ENCODE measurements around the gene TOPBP1.

Gene TOPBP1

DNA sequence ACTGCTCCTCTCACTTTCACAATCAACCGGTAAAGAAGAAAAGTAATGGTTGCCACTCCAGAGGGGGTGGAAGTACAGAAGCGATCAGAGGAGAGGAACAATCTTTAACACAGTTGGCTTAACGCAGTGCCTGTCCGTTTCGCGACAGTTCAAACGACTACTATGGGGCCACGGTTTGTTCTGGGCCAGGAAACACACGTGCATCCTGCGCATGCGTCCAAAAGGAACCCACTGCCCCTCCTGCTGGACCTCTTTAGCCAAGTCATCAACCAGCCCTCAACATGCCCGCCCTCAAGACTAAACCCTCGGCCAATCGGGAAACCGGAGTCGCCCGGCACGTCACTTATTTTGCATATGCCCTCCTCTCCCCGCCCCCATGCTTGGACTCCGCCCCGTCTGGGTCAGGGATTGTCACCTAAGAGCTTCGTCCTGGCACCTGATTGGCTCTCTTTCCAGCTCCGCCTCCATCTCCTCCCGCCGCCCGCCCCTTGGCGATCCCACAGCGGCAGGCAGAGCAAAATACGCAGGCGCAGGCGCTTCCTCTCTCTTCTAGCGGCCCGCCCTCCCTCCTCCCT, 88.6 kb downstream of the TOPBP1 start:
- WGBS (ENCODE audit: extremely low coverage, insufficient coverage, low lambda C conversion rate) = no CpG with 5 or more reads among the region's 33 CpGs
- H3K27me3 ChIP-seq (ENCODE audit: insufficient read depth, low read length, poor library complexity) = no peaks in the 10 kb centered on the region
- no peak overlapping the region for H3K4me2 ChIP-seq (ENCODE audit: low read length)
- H3K36me3 ChIP-seq (ENCODE audit: control insufficient read depth, insufficient read depth, low read length) = no peaks in the 10 kb centered on the region
- H3K23ac ChIP-seq (ENCODE audit: low read length) = no peak overlapping the region
- peak overlapping the region; percentile 77 for H3K18ac ChIP-seq (ENCODE audit: low read length)
- H3K79me1 ChIP-seq (ENCODE audit: low read length) = no peaks in the 10 kb centered on the region
- H3K4me1 ChIP-seq (ENCODE audit: control insufficient read depth, low read depth, low read length) = no peaks in the 10 kb centered on the region
- peak overlapping the region; percentile 51 for H3K56ac ChIP-seq (ENCODE audit: low read length)
- DNase-seq = peak; percentile 100
- H3K9ac ChIP-seq (ENCODE audit: low read length) = peak overlapping the region; percentile 18
- H2AK5ac ChIP-seq (ENCODE audit: low read length) = no peak overlapping the region
- peaks cover 32% of the 10 kb centered on the region for H3K79me2 ChIP-seq (ENCODE audit: control insufficient read depth, insufficient read depth, low read length)
- peak overlapping the region; percentile 99 for H3K27ac ChIP-seq (ENCODE audit: low read depth, low read length)
- H2BK15ac ChIP-seq (replicated peaks; ENCODE audit: low read depth) = no peak overlapping the region
- no peak overlapping the region for H2BK120ac ChIP-seq (ENCODE audit: low read depth, low read length)
- H4K8ac ChIP-seq (ENCODE audit: low read depth, low read length) = no peak overlapping the region
- H3K4me3 ChIP-seq (ENCODE audit: low read length) = no peak overlapping the region
- no peak overlapping the region for H3K4ac ChIP-seq (ENCODE audit: low read depth, low read length)
- no peak overlapping the region for H4K5ac ChIP-seq (ENCODE audit: low read length)
- H2BK5ac ChIP-seq (ENCODE audit: low read length) = no peak overlapping the region

DNA sequence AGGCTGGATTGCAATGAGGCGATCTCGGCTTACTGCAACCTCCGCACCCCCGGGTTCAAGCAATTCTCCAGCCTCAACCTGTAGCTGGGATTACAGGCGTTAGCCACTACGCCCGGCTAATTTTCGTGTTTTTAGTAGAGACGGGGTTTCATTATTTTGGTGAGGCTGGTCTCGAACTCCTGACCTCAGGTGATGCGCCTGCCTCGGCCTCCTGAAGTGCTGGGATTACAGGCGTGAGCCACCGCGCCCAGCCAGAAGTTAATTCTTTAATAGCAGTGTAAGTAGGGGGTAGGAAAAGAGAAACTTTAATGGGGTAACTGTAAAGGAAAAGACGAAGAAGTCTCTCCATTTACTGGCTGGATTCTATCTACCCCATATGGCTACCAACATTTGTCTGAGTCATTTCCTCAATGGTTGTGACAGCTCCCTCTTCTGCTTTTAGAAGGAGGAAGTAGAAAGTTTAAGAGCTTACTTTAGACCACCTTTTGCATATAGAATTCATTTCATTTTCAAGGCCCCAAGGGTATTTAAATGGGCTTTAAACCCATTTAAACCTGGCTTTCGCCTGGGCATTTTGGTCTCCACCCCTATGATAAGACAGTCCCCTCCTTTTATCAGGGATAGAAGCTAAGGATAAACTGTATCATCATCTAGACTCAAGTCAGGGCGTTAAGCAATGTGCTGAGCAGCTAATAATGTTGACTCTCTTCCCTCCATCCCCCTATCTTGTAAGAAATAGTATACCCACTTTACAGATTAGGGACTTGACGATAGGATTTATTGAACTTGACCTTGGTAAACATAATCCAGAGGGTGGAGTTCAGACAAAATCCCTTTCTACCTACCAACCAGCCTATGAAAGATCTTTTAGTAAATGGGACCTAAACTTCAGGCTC, 89.3 kb downstream of the TOPBP1 start:
- Histone ChIP-seq H3K36me3 (ENCODE audit: control insufficient read depth, insufficient read depth, low read length) (no peaks in the 10 kb centered on the region), H3K27ac (ENCODE audit: low read depth, low read length) (peak overlapping the region; percentile 4), H2AK5ac (ENCODE audit: low read length) (no peak overlapping the region), H3K23ac (ENCODE audit: low read length) (no peak overlapping the region), H4K8ac (ENCODE audit: low read depth, low read length) (no peak overlapping the region), H3K4me3 (ENCODE audit: low read length) (no peak overlapping the region), H3K56ac (ENCODE audit: low read length) (peak overlapping the region; percentile 51), H3K4me1 (ENCODE audit: control insufficient read depth, low read depth, low read length) (no peaks in the 10 kb centered on the region), H3K9ac (ENCODE audit: low read length) (peak overlapping the region; percentile 18), H3K79me2 (ENCODE audit: control insufficient read depth, insufficient read depth, low read length) (peaks cover 25% of the 10 kb centered on the region), H2BK120ac (ENCODE audit: low read depth, low read length) (no peak overlapping the region), H3K4me2 (ENCODE audit: low read length) (no peak overlapping the region), H4K5ac (ENCODE audit: low read length) (no peak overlapping the region), H2BK15ac (replicated peaks; ENCODE audit: low read depth) (no peak overlapping the region), H2BK5ac (ENCODE audit: low read length) (no peak overlapping the region), H3K18ac (ENCODE audit: low read length) (peak overlapping the region; percentile 77), H3K79me1 (ENCODE audit: low read length) (no peaks in the 10 kb centered on the region), H3K4ac (ENCODE audit: low read depth, low read length) (no peak overlapping the region), H3K27me3 (ENCODE audit: insufficient read depth, low read length, poor library complexity) (no peaks in the 10 kb centered on the region)
- peak; percentile 47 for DNase-seq
- WGBS (ENCODE audit: extremely low coverage, insufficient coverage, low lambda C conversion rate) = no CpG with 5 or more reads among the region's 19 CpGs

GRCh38 chr3:133570937-133571320, 90.8 kb downstream of the TOPBP1 start:
- Histone ChIP-seq H4K5ac (ENCODE audit: low read length) (no peak overlapping the region), H3K4me2 (ENCODE audit: low read length) (no peak overlapping the region), H3K27ac (ENCODE audit: low read depth, low read length) (no peak overlapping the region), H3K4ac (ENCODE audit: low read depth, low read length) (no peak overlapping the region), H2AK5ac (ENCODE audit: low read length) (no peak overlapping the region), H3K79me2 (ENCODE audit: control insufficient read depth, insufficient read depth, low read length) (peaks cover 17% of the 10 kb centered on the region), H3K36me3 (ENCODE audit: control insufficient read depth, insufficient read depth, low read length) (no peaks in the 10 kb centered on the region), H3K4me1 (ENCODE audit: control insufficient read depth, low read depth, low read length) (no peaks in the 10 kb centered on the region), H3K18ac (ENCODE audit: low read length) (no peak overlapping the region), H2BK5ac (ENCODE audit: low read length) (no peak overlapping the region), H2BK15ac (replicated peaks; ENCODE audit: low read depth) (no peak overlapping the region), H3K23ac (ENCODE audit: low read length) (no peak overlapping the region), H2BK120ac (ENCODE audit: low read depth, low read length) (no peak overlapping the region), H3K56ac (ENCODE audit: low read length) (no peak overlapping the region), H4K8ac (ENCODE audit: low read depth, low read length) (no peak overlapping the region), H3K4me3 (ENCODE audit: low read length) (no peak overlapping the region), H3K9ac (ENCODE audit: low read length) (no peak overlapping the region), H3K79me1 (ENCODE audit: low read length) (no peaks in the 10 kb centered on the region), H3K27me3 (ENCODE audit: insufficient read depth, low read length, poor library complexity) (no peaks in the 10 kb centered on the region)
- DNase-seq = no peak
- WGBS (ENCODE audit: extremely low coverage, insufficient coverage, low lambda C conversion rate) = no CpG with 5 or more reads among the region's 2 CpGs

DNA sequence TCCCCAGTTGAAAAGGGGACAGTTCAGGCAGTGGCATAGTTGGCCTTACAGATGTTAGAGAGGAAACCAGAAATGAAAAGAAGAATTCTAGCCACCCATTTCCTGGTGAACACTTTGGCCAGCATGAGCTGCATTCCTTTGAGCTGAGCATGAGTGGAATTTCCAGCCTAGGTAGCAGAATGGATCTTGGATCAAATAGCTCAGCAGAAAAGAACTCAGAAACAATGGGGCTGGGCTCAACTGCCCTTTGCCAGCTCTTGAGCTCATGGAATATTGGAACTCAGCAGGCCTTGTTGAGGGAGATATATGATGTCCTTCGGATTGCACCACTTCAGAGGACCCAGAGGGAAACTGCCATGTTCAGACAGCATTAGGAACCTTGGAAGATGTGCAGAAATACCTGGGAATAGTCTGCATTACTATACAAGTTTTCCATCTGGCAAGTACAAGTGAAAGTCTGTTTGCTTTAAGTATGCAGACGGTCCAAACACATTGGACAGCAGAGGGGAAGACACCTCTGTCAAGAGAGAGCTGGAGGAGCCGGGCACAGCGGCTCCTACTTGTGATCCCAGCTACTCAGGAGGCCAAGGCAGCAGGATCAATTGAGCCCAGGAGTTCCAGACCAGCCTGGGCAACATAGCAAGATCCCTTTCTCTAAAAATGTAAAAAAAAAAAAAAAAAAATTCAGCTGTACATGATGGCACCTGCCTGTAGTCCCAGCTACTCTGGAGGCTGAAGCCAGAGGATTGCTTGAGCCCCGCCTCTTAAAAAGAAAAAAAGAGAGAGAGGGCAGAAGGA, 91.4 kb downstream of the TOPBP1 start:
- no peak overlapping the region for H3K4me2 ChIP-seq (ENCODE audit: low read length)
- H3K23ac ChIP-seq (ENCODE audit: low read length) = no peak overlapping the region
- H3K18ac ChIP-seq (ENCODE audit: low read length) = no peak overlapping the region
- H4K8ac ChIP-seq (ENCODE audit: low read depth, low read length) = no peak overlapping the region
- no peak overlapping the region for H2BK5ac ChIP-seq (ENCODE audit: low read length)
- whole genome bisulfite sequencing (ENCODE audit: extremely low coverage, insufficient coverage, low lambda C conversion rate) = no CpG with 5 or more reads among the region's 5 CpGs
- peak; percentile 86 for DNase-seq
- H2BK120ac ChIP-seq (ENCODE audit: low read depth, low read length) = no peak overlapping the region
- no peak overlapping the region for H3K4me3 ChIP-seq (ENCODE audit: low read length)
- H3K56ac ChIP-seq (ENCODE audit: low read length) = no peak overlapping the region
- no peak overlapping the region for H2AK5ac ChIP-seq (ENCODE audit: low read length)
- no peaks in the 10 kb centered on the region for H3K79me1 ChIP-seq (ENCODE audit: low read length)
- H3K4ac ChIP-seq (ENCODE audit: low read depth, low read length) = no peak overlapping the region
- peaks cover 13% of the 10 kb centered on the region for H3K79me2 ChIP-seq (ENCODE audit: control insufficient read depth, insufficient read depth, low read length)
- no peak overlapping the region for H4K5ac ChIP-seq (ENCODE audit: low read length)
- H3K4me1 ChIP-seq (ENCODE audit: control insufficient read depth, low read depth, low read length) = no peaks in the 10 kb centered on the region
- no peak overlapping the region for H3K27ac ChIP-seq (ENCODE audit: low read depth, low read length)
- H3K27me3 ChIP-seq (ENCODE audit: insufficient read depth, low read length, poor library complexity) = no peaks in the 10 kb centered on the region
- H3K9ac ChIP-seq (ENCODE audit: low read length) = no peak overlapping the region
- no peak overlapping the region for H2BK15ac ChIP-seq (replicated peaks; ENCODE audit: low read depth)
- no peaks in the 10 kb centered on the region for H3K36me3 ChIP-seq (ENCODE audit: control insufficient read depth, insufficient read depth, low read length)

GRCh38 chr3:133568294-133569014, 93.3 kb downstream of the TOPBP1 start:
- no peaks in the 10 kb centered on the region for H3K4me1 ChIP-seq (ENCODE audit: control insufficient read depth, low read depth, low read length)
- H2BK15ac ChIP-seq (replicated peaks; ENCODE audit: low read depth) = no peak overlapping the region
- WGBS (ENCODE audit: extremely low coverage, insufficient coverage, low lambda C conversion rate) = no CpG with 5 or more reads among the region's 8 CpGs

More at GRCh38 chr3:133568294-133569014, 93.3 kb downstream of the TOPBP1 start:
- H2BK5ac ChIP-seq (ENCODE audit: low read length) = no peak overlapping the region
- no peak overlapping the region for H3K4me3 ChIP-seq (ENCODE audit: low read length)
- H3K36me3 ChIP-seq (ENCODE audit: control insufficient read depth, insufficient read depth, low read length) = no peaks in the 10 kb centered on the region
- no peak overlapping the region for H3K4ac ChIP-seq (ENCODE audit: low read depth, low read length)
- H4K8ac ChIP-seq (ENCODE audit: low read depth, low read length) = no peak overlapping the region
- no peak overlapping the region for H2AK5ac ChIP-seq (ENCODE audit: low read length)
- H3K79me1 ChIP-seq (ENCODE audit: low read length) = no peaks in the 10 kb centered on the region
- no peak overlapping the region for H3K23ac ChIP-seq (ENCODE audit: low read length)
- no peak overlapping the region for H3K27ac ChIP-seq (ENCODE audit: low read depth, low read length)
- no peak overlapping the region for H2BK120ac ChIP-seq (ENCODE audit: low read depth, low read length)
- H3K4me2 ChIP-seq (ENCODE audit: low read length) = no peak overlapping the region
- H3K79me2 ChIP-seq (ENCODE audit: control insufficient read depth, insufficient read depth, low read length) = no peaks in the 10 kb centered on the region
- no peak overlapping the region for H3K56ac ChIP-seq (ENCODE audit: low read length)
- H3K18ac ChIP-seq (ENCODE audit: low read length) = no peak overlapping the region
- no peak overlapping the region for H3K9ac ChIP-seq (ENCODE audit: low read length)
- H4K5ac ChIP-seq (ENCODE audit: low read length) = no peak overlapping the region
- DNase-seq = peak; percentile 39
- H3K27me3 ChIP-seq (ENCODE audit: insufficient read depth, low read length, poor library complexity) = no peaks in the 10 kb centered on the region

Measured in mesendoderm (in vitro differentiated cells).